DND-41 (cell line): ENCODE results near the gene DOC2B.
"Not testable (repeated sequence)": the region's sequence is repeated elsewhere in the genome, so short reads cannot be mapped to it uniquely, and the experiment has no call there.

Experiments used
- ATAC-seq: fragments of 200-7000 bp; cut with Tn5 transposase; 3 replicates; pipeline ENCODE4 v1.9.1; 2021; ENCODE audit warnings: low read depth; ENCODE audit not compliant: insufficient read depth
- DNase-seq: peaks from one replicate; pipeline ENCODE4 v3.0.0-alpha.2; 2020
- H2AFZ ChIP-seq: 2 replicates; pipeline ENCODE4 v1.6.0; 2012; ENCODE audit warnings: low read depth, low read length
- H3K27ac ChIP-seq: 2 replicates; pipeline ENCODE4 v1.5.1; 2012; ENCODE audit warnings: low read length, inconsistent platforms
- H3K27me3 ChIP-seq: fragments of 200-600 bp; sonication (generic); 2 replicates; pipeline ENCODE4 v1.6.0; 2012; ENCODE audit warnings: low read length, mild to moderate bottlenecking, inconsistent platforms; ENCODE audit not compliant: insufficient read depth, poor library complexity
- H3K36me3 ChIP-seq: 2 replicates; pipeline ENCODE4 v1.5.1; 2012; ENCODE audit warnings: low read length, inconsistent platforms; ENCODE audit not compliant: insufficient read depth
- H3K4me1 ChIP-seq: 2 replicates; pipeline ENCODE4 v1.5.1; 2012; ENCODE audit warnings: mild to moderate bottlenecking, low read length; ENCODE audit not compliant: insufficient read depth
- H3K4me2 ChIP-seq: 2 replicates; pipeline ENCODE4 v1.6.0; 2012; ENCODE audit warnings: mild to moderate bottlenecking, moderate library complexity, low read length, inconsistent platforms; ENCODE audit not compliant: insufficient read depth
- H3K4me3 ChIP-seq, 2 experiments: fragments of 200-600 bp in 1 of 2; shearing (Covaris generic) in 1 of 2; 2 replicates each; pipeline ENCODE4 v1.5.1; 2012 to 2016; ENCODE audit warnings: inconsistent platforms in 2 of 2, low read length in 2 of 2, mild to moderate bottlenecking in 2 of 2, low read depth in 1 of 2, moderate library complexity in 1 of 2
- H3K79me2 ChIP-seq: 2 replicates; pipeline ENCODE4 v1.6.0; 2012; ENCODE audit warnings: low read length, inconsistent platforms; ENCODE audit not compliant: insufficient read depth
- H3K9ac ChIP-seq: 2 replicates; pipeline ENCODE4 v1.6.0; 2012; ENCODE audit warnings: low read depth, mild to moderate bottlenecking, inconsistent platforms, low read length, moderate library complexity
- H3K9me3 ChIP-seq: 2 replicates; pipeline ENCODE4 v1.5.1; 2012; ENCODE audit warnings: low read length, moderate library complexity, mild to moderate bottlenecking, inconsistent platforms; ENCODE audit not compliant: insufficient read depth, severe bottlenecking
- H4K20me1 ChIP-seq: 2 replicates; pipeline ENCODE4 v1.6.0; 2012; ENCODE audit warnings: low read length; ENCODE audit not compliant: insufficient read depth
- EZH2 ChIP-seq: IDR thresholded peaks from 3 replicates; pipeline ENCODE4 v1.6.1; 2012; ENCODE audit warnings: borderline replicate concordance, low read depth, mild to moderate bottlenecking, moderate library complexity, low read length, inconsistent platforms; ENCODE audit not compliant: severe bottlenecking
- TF ChIP-seq, protein P1 (sequence below): IDR thresholded peaks from 2 replicates; pipeline ENCODE4 v1.5.1; 2012; ENCODE audit warnings: borderline replicate concordance, low read length, moderate library complexity, mild to moderate bottlenecking; ENCODE audit not compliant: poor library complexity, severe bottlenecking; ENCODE audit errors: extremely low read depth

Gene DOC2B

DNA sequence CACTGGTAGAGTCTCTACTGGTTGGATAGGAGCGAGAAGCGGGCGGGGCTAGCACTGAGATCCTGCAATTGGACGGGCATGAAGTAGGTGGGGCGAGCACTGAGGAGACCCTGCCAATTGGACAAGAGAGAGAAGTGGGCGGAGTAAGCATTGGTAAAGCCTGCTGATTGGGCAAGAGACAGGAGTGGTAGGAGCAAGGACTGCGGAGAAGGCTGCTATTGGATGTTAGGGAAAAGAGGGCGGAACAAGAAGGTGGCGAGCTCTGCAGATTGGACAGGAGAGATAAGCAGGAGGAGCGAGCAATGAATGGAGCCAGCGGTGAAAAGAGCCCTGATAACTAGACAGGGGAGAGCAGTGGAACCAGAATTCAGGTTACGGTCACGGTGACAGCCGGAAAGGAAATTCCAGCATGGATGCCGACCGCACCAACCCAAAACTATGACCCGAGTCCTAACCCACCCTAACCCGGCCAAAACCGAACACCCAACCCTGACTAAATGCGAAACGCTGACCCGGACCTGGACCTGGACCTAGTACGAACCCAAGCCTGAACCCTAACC lies 39.3 kb downstream of the DOC2B start:
- Histone ChIP-seq H3K4me2 (no peak overlapping the region), H3K79me2 (no peaks in the 10 kb centered on the region), H3K27ac (no peak overlapping the region), H3K27me3 (peaks cover 9% of the 10 kb centered on the region), H2AFZ (no peak overlapping the region), H3K4me1 (peaks cover 3% of the 10 kb centered on the region; the same call in 1 of the 2 replicates), H4K20me1 (no peaks in the 10 kb centered on the region; the same call in 1 of the 2 replicates), H3K4me3 (no peak overlapping the region), H3K9me3 (no peaks in the 10 kb centered on the region), H3K9ac (no peak overlapping the region), H3K36me3 (no peaks in the 10 kb centered on the region)
- DNase-seq (peak; percentile 55), ATAC-seq (no peak)
- TF ChIP-seq, protein P1, sequence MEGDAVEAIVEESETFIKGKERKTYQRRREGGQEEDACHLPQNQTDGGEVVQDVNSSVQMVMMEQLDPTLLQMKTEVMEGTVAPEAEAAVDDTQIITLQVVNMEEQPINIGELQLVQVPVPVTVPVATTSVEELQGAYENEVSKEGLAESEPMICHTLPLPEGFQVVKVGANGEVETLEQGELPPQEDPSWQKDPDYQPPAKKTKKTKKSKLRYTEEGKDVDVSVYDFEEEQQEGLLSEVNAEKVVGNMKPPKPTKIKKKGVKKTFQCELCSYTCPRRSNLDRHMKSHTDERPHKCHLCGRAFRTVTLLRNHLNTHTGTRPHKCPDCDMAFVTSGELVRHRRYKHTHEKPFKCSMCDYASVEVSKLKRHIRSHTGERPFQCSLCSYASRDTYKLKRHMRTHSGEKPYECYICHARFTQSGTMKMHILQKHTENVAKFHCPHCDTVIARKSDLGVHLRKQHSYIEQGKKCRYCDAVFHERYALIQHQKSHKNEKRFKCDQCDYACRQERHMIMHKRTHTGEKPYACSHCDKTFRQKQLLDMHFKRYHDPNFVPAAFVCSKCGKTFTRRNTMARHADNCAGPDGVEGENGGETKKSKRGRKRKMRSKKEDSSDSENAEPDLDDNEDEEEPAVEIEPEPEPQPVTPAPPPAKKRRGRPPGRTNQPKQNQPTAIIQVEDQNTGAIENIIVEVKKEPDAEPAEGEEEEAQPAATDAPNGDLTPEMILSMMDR, result no peak
- TF ChIP-seq EZH2, result no peak

DNA sequence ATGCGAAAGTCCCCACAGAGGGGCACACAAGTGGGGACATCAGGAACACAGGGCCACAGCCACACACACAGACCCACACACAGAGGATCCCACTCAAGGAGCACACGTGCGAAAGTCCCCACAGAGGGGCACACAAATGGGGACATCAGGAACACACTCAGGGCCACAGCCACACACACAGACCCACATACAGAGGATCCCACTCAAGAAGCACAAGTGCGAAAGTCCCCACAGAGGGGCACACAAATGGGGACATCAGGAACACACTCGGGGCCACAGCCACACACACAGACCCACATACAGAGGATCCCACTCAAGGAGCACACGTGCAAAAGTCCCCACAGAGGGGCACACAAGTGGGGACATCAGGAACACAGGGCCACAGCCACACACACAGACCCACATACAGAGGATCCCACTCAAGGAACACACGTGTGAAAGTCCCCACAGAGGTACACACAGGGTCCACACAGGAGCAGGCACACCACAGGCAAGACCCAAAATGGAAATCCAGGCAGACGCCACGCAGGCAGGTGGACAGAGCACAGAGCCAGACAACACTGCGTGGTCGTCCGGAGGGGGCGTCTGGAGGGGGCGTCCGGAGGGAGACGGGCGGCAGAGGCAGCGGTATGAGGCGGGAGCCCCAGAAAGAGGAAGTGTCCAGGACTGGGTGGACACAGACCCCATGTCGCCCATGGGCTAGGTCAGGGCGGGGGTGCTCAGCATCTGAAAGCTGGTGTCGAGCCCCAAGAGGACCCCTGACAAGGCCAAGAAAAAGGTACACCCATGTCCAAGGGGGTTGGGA lies 41.8 kb downstream of the DOC2B start:
- not testable (repeated sequence) for H2AFZ ChIP-seq, H3K9me3 ChIP-seq

DNA sequence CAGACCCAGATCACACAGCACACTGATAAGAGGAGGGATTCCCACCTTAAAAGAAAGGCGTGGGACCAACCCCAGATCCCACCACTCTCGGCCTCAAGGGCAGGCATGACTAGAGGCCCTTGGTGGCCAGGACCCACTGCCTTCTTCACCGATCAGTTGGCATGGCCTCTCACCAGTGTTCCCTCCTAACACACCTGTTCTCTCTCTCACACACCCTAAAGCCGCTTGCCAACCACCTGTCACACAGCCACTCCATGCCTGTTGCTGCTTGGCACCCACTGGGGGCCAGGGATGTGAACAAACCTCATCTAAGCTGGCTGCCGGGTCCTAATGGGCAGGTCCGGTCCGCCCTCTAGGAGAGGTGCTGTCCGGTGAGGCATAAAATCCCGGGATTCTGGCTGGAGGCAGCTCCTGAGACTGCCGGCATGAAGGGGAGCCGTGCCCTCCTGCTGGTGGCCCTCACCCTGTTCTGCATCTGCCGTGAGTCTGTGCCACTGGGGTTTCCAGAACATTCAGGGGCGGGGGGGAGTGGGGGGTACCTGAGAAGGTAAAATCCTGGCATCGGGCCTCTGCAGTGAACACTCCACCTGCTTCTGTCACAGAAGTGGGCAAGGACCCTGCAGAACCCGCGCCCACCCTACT lies 44.2 kb downstream of the DOC2B start, which contains the start of gene SCGB1C2:
TSS of gene SCGB1C2 (plus strand) at position 404 of the 642 bp plus-strand sequence. CDS start at position 426, 22 bp downstream.
- not testable (repeated sequence) for H3K79me2 ChIP-seq, ATAC-seq, H4K20me1 ChIP-seq, DNase-seq, H3K27me3 ChIP-seq, H3K27ac ChIP-seq, H3K36me3 ChIP-seq, H3K9ac ChIP-seq, H3K4me1 ChIP-seq, H3K4me3 ChIP-seq, H3K9me3 ChIP-seq, H2AFZ ChIP-seq, H3K4me2 ChIP-seq

More for the DNA sequence above, 41.8 kb downstream of the DOC2B start:
- not testable (repeated sequence) for H3K4me2 ChIP-seq, H3K36me3 ChIP-seq, H3K9ac ChIP-seq, H3K4me1 ChIP-seq, DNase-seq, H3K27me3 ChIP-seq, ATAC-seq, H4K20me1 ChIP-seq, H3K4me3 ChIP-seq, H3K27ac ChIP-seq, H3K79me2 ChIP-seq

DNA sequence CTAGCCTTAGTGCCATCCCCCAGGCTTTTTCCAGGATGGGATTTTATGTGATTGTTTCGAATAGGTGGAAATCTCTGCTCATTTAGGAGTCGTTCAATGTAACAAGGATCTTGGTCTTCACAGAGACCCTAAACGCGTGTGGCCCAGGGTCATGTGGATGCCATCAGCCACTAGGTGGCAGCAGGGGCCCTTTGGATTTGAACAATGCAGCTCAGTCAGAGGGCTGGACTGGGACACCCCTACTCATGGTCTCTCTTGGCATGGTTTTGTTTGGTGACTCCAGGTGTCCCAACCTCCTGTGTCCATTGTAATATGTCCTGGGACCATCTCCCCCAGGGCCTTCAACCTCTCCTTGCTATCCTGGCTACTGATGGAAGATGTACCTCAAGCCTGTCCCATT lies 44.9 kb downstream of the DOC2B start:
- not testable (repeated sequence) for H3K9me3 ChIP-seq, H2AFZ ChIP-seq, H3K9ac ChIP-seq, H3K27ac ChIP-seq, H3K4me2 ChIP-seq, H3K27me3 ChIP-seq, H3K79me2 ChIP-seq, H3K4me3 ChIP-seq, H3K4me1 ChIP-seq, H3K36me3 ChIP-seq, H4K20me1 ChIP-seq
- DNase-seq, result peak; percentile 85
- peak; percentile 99 for ATAC-seq
- TF ChIP-seq, protein P1, result peak; percentile 44

DNA sequence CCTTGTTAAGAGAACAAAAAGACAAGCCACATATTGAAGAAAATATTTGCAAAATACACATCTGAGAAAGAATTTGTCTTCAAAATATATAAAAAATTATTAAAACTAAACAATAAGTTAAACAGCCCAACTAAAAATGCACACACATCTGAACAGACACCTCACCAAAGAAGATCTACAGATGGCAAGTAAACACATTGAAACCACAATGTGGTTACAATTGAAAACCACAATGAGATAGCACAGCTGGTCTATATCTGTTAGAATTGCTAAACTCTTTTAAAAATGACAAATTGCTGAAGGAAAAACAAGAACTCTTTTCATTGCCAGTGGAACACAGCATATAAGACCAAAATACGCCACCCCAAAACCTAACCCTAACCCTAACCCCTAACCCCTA lies 45.6 kb downstream of the DOC2B start:
- not testable (repeated sequence) for H3K9ac ChIP-seq, H4K20me1 ChIP-seq, H3K4me1 ChIP-seq, H3K4me2 ChIP-seq, H3K9me3 ChIP-seq, H3K4me3 ChIP-seq, H3K36me3 ChIP-seq, H3K79me2 ChIP-seq, H3K27ac ChIP-seq, DNase-seq, H3K27me3 ChIP-seq, H2AFZ ChIP-seq
- peak; percentile 52 for ATAC-seq

DNA sequence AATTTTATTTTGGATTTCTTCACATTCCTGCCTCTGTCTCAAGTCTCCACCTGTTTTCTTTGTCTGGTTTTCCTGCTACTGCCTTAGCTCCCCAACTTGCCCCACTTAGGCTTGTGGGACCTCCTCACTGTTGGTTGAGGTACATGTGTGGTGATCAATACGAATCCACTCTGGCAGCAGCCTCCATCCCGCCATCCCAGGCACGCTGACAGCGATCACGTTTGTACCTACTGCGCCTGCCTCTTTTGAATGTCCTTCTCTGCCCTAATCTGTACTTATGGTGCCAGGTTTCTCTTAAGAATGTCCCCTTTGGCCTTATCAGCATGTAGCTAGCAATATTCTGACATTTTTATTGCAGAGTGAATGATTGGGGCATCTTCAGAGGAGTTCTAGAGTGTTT lies 46.4 kb downstream of the DOC2B start:
- H3K9me3 ChIP-seq, H3K4me1 ChIP-seq, H3K4me3 ChIP-seq, DNase-seq, H3K27me3 ChIP-seq, H3K4me2 ChIP-seq, H3K9ac ChIP-seq, H3K79me2 ChIP-seq, H3K36me3 ChIP-seq, ATAC-seq, H3K27ac ChIP-seq, H2AFZ ChIP-seq, H4K20me1 ChIP-seq: not testable (repeated sequence)
